ENCODE results near the gene RAE1. TPM values are rescaled to one million over a fixed set of nuclear protein-coding genes. Genes with fewer than 3 reads are reported as not detected.

The RAE1 gene
- total RNA-seq, 6 donors from 2014 or later: 10.1 to 31.0 (median 17.9) TPM

- no peak for TF ChIP-seq POLR2AphosphoS5 (IDR thresholded peaks at IDR 0.05)
- no peak for TF ChIP-seq CTCF (IDR thresholded peaks at IDR 0.05)
- no peak for TF ChIP-seq POLR2A (IDR thresholded peaks at IDR 0.05)
- TF ChIP-seq EP300 (IDR thresholded peaks at IDR 0.05): no peak
- ATAC-seq (ENCODE audit: low FRiP score in 2 of 2) (no peak), DNase-seq (peak in 1 of 2 donors; percentile 68)
- H3K27ac ChIP-seq: no peak overlapping the region
- no peak overlapping the region for H3K4me3 ChIP-seq
- H3K4me1 ChIP-seq: peaks cover 0 to 5% (median 1%) of the 10 kb centered on the region in 4 donors
- no peaks in the 10 kb centered on the region for H3K9me3 ChIP-seq
- 68 to 82% methylated on average over 11 to 20 of the region's 20 CpGs for WGBS, 2 donors
- no peaks in the 10 kb centered on the region for H3K36me3 ChIP-seq
- H3K27me3 ChIP-seq: no peaks in the 10 kb centered on the region
Observed at GRCh38 chr20:57420571-57421252, 69.7 kb downstream of the RAE1 start.

GRCh38 chr20:57421253-57422220 is 70.5 kb downstream of the RAE1 start:
- no peak overlapping the region for H3K4me3 ChIP-seq
- H3K27me3 ChIP-seq: no peaks in the 10 kb centered on the region
- TF ChIP-seq POLR2A (IDR thresholded peaks at IDR 0.05): no peak
- TF ChIP-seq POLR2AphosphoS5 (IDR thresholded peaks at IDR 0.05): no peak
- no peak for TF ChIP-seq CTCF (IDR thresholded peaks at IDR 0.05)
- no peak for TF ChIP-seq EP300 (IDR thresholded peaks at IDR 0.05)
- H3K4me1 ChIP-seq: peaks cover 0 to 5% (median 2%) of the 10 kb centered on the region in 4 donors
- H3K9me3 ChIP-seq: no peaks in the 10 kb centered on the region
- H3K27ac ChIP-seq: no peak overlapping the region
- DNase-seq (peak in 1 of 2 donors; percentile 71), ATAC-seq (ENCODE audit: low FRiP score in 2 of 2) (no peak)
- H3K36me3 ChIP-seq: no peaks in the 10 kb centered on the region
- WGBS, 2 donors: 91 to 100% methylated on average over 9 to 26 of the region's 26 CpGs

GRCh38 chr20:57422254-57422653 is 71.2 kb downstream of the RAE1 start:
- WGBS, 2 donors: 70 to 78% methylated on average over 5 to 7 of the region's 7 CpGs
- no peaks in the 10 kb centered on the region for H3K36me3 ChIP-seq
- no peak overlapping the region for H3K27ac ChIP-seq
- ATAC-seq (ENCODE audit: low FRiP score in 2 of 2) (no peak), DNase-seq (no peak)
- TF ChIP-seq CTCF (IDR thresholded peaks at IDR 0.05): no peak
- TF ChIP-seq POLR2AphosphoS5 (IDR thresholded peaks at IDR 0.05): no peak
- no peak for TF ChIP-seq POLR2A (IDR thresholded peaks at IDR 0.05)
- TF ChIP-seq EP300 (IDR thresholded peaks at IDR 0.05): no peak
- no peak overlapping the region for H3K4me3 ChIP-seq
- H3K9me3 ChIP-seq: no peaks in the 10 kb centered on the region
- H3K4me1 ChIP-seq: peaks cover 0 to 5% (median 2%) of the 10 kb centered on the region in 4 donors
- H3K27me3 ChIP-seq: no peaks in the 10 kb centered on the region

DNA sequence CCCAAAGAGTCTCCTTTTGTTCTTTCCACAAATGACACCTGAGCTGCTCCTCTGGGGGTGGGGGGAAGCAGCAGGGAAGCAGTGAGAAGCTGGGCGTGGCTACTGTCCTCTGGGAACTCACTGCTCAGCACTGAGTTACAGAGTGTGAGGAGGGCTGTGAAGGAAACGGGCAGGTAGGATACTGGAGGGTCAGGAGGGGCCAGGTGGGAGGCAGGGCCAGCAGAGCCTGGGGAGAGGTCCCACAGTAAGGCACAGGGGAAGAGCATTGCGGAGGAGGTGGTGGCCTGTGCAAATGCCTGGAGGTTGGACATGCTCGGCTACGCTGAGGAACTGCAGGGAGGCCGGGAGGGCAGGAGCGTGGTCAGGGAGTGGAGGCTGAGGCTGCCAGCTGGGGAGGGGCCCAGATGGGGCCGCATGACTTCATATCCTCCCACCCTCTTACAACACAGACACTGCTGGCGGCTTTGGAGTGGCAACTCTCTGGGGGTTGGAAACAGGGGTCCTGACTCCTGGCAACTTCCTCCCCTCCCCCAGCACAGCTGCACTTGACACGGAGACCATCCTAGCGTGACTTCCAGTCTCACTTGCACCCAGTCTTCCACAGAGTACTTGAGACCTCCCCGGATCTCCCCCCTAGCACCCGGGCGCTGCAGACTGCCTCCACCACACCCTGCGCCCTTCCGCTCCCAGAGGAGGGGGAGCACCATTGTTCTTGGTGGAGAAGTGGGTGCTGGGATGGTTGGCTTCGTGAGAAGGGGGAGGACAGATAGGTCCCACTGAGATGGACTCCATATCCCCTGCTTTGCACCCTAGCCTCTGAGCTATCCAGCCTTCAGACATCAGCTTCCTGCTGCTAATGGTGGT is 74.3 kb downstream of the RAE1 start:
- H3K9me3 ChIP-seq: no peaks in the 10 kb centered on the region
- H3K4me1 ChIP-seq: peaks cover 0 to 5% (median 2%) of the 10 kb centered on the region in 4 donors
- WGBS, 2 donors: 63 to 72% methylated on average over 12 to 17 of the region's 17 CpGs
- no peak for DNase-seq
- H3K4me3 ChIP-seq: no peak overlapping the region
- no peak overlapping the region for H3K27ac ChIP-seq
- H3K36me3 ChIP-seq: no peaks in the 10 kb centered on the region
- ATAC-seq (ENCODE audit: low FRiP score in 2 of 2): peak; percentile 11 to 30
- TF ChIP-seq CTCF (IDR thresholded peaks at IDR 0.05) (no peak), POLR2AphosphoS5 (IDR thresholded peaks at IDR 0.05) (no peak), EP300 (IDR thresholded peaks at IDR 0.05) (no peak)
- H3K27me3 ChIP-seq: no peaks in the 10 kb centered on the region
